Keratinocyte (primary cell): Measurements from ENCODE around the gene RBM8A. TPM values are rescaled to one million over a fixed set of nuclear protein-coding genes. Genes with fewer than 3 reads are reported as not detected.

Experiments
- DNase-seq: peaks from one replicate; pipeline ENCODE4 v3.0.0-alpha.2; 2011; ENCODE audit warnings: low read depth, missing footprints, low spot score
- FAIRE-seq: peaks from 2 replicates; lab custom pipeline; 2011; peaks lifted over from hg19 to GRCh38; lab: Jason Lieb, UNC
- H2AFZ ChIP-seq: 2 replicates; pipeline ENCODE4 v1.6.0; 2012; ENCODE audit warnings: low read length, control low read depth, inconsistent platforms; ENCODE audit not compliant: control insufficient read depth
- H3K27ac ChIP-seq: 2 replicates; pipeline ENCODE4 v1.5.1; 2011; ENCODE audit warnings: low read length; ENCODE audit not compliant: control insufficient read depth, insufficient read depth
- H3K27me3 ChIP-seq: 3 replicates; pipeline ENCODE4 v1.6.0; 2011; ENCODE audit warnings: low read length; ENCODE audit not compliant: control insufficient read depth, insufficient read depth; ENCODE audit errors: extremely low read depth
- H3K36me3 ChIP-seq, 2 experiments: 2 replicates in 1 of 2; 3 replicates in 1 of 2; pipeline ENCODE4 v1.5.1; 2011; ENCODE audit warnings: low read length in 2 of 2, mild to moderate bottlenecking in 1 of 2; ENCODE audit not compliant: control insufficient read depth in 2 of 2, insufficient read depth in 2 of 2; ENCODE audit errors: extremely low read depth in 1 of 2
- H3K4me1 ChIP-seq: 3 replicates; pipeline ENCODE4 v1.5.1; 2011; ENCODE audit warnings: low read length; ENCODE audit not compliant: control insufficient read depth, insufficient read depth; ENCODE audit errors: extremely low read depth
- H3K4me2 ChIP-seq: 3 replicates; pipeline ENCODE4 v1.6.0; 2011; ENCODE audit warnings: low read depth, low read length; ENCODE audit not compliant: control insufficient read depth, insufficient read depth; ENCODE audit errors: extremely low read depth
- H3K4me3 ChIP-seq, 3 experiments: fragments of 200-600 bp in 1 of 3; sonication (generic) in 1 of 3; 2 replicates in 2 of 3; 3 replicates in 1 of 3; pipeline ENCODE4 v1.5.1; 2011 to 2016; ENCODE audit warnings: low read length in 3 of 3, mild to moderate bottlenecking in 3 of 3, control low read depth in 2 of 3, inconsistent platforms in 1 of 3, low read depth in 1 of 3, mixed read lengths in 1 of 3, mixed run types in 1 of 3, moderate library complexity in 1 of 3; ENCODE audit not compliant: control insufficient read depth in 2 of 3, insufficient read depth in 2 of 3; ENCODE audit errors: extremely low read depth in 1 of 3
- H3K79me2 ChIP-seq: 2 replicates; pipeline ENCODE4 v1.6.0; 2012; ENCODE audit warnings: low read length; ENCODE audit not compliant: control insufficient read depth, insufficient read depth
- H3K9ac ChIP-seq: 3 replicates; pipeline ENCODE4 v1.6.0; 2011; ENCODE audit warnings: low read length; ENCODE audit not compliant: control insufficient read depth, insufficient read depth; ENCODE audit errors: extremely low read depth
- H3K9me1 ChIP-seq: 3 replicates; pipeline ENCODE4 v1.6.0; 2011; ENCODE audit warnings: low read length; ENCODE audit not compliant: control insufficient read depth, insufficient read depth; ENCODE audit errors: extremely low read depth
- H3K9me3 ChIP-seq: 2 replicates; pipeline ENCODE4 v1.5.1; 2012; ENCODE audit warnings: low read depth, low read length; ENCODE audit not compliant: control insufficient read depth
- H4K20me1 ChIP-seq: 3 replicates; pipeline ENCODE4 v1.6.0; 2011; ENCODE audit warnings: low read length; ENCODE audit not compliant: control insufficient read depth, insufficient read depth; ENCODE audit errors: extremely low read depth
- EZH2 ChIP-seq: IDR thresholded peaks from one replicate; pipeline ENCODE4 v1.6.1; 2012; ENCODE audit warnings: inconsistent platforms, mild to moderate bottlenecking, low read length, moderate library complexity
- dilution Hi-C: fragments of 300-500 bp; cut with MboI; formaldehyde crosslinking; loops from one replicate; pipeline ENCODE4 v1.7.0; 2020; ENCODE audit warnings: low sequenced_read_pairs; ENCODE audit not compliant: extremely low pct_ligation_motif_present
- polyA plus RNA-seq, 5 experiments: library from polyadenylated mRNA; depleted of rRNA in 3 of 5; stranded (reverse) in 3 of 5; stranded (forward) in 1 of 5; unstranded in 1 of 5; fragments of >200 nt; gene quantifications; 1 replicate in 1 of 5; 2 replicates in 3 of 5; 3 replicates in 1 of 5; pipeline versions ENCODE4 v1.2.1 to v1.2.3, GENCODE V29; 2011 to 2012; ENCODE audit warnings: missing spikeins in 2 of 5, low read depth in 1 of 5, low replicate concordance in 1 of 5
- TF ChIP-seq, protein P1 (sequence below), 3 experiments: IDR thresholded peaks in 1 of 3; conservative IDR thresholded peaks in 1 of 3; optimal IDR thresholded peaks in 1 of 3; 2 replicates in 2 of 3; 3 replicates in 1 of 3; pipeline versions ENCODE3 to v1.5.1; 2011; ENCODE audit warnings: low read length in 3 of 3, mild to moderate bottlenecking in 3 of 3, moderate library complexity in 2 of 3, control low read depth in 1 of 3, inconsistent platforms in 1 of 3; ENCODE audit not compliant: insufficient read depth in 2 of 3; ENCODE audit errors: extremely low read depth in 1 of 3

RBM8A gene
- polyA plus RNA-seq, 1 donor (not counting 4 experiments of a cell fraction or from before 2014, with no cell fraction given) = 209 TPM

DNA sequence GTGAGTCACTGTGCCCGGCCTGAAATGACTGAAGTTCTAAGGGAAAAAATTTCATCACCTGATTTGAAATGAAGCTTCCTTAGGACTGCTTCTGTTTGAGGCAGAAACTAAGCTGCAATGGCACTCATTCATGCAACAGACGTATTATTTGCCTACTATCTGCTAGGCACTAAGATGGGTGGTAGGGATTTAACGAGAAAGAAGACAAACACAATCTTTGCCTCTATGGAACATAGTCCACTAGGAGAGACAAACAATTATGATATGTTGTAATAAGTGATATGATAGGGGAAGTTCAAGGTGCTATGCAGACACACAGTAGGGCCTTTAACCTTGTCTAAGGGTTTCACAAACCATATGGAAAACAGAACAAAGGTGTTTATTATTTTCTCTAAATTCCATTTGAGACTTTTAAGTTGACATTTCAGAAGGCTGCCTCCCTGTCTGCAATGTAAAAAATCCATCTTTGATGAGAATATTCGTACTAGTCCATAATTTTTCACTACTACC is 19.2 kb upstream of the RBM8A start:
- dilution Hi-C loops = no loop called here
- Histone ChIP-seq H3K79me2 (no peaks in the 10 kb centered on the region), H3K9ac (no peak overlapping the region), H3K4me1 (no peaks in the 10 kb centered on the region), H2AFZ (no peak overlapping the region), H3K4me3 (no peak overlapping the region), H4K20me1 (no peaks in the 10 kb centered on the region), H3K4me2 (no peak overlapping the region), H3K9me1 (no peaks in the 10 kb centered on the region), H3K9me3 (no peaks in the 10 kb centered on the region), H3K36me3 (no peaks in the 10 kb centered on the region), H3K27ac (no peak overlapping the region), H3K27me3 (no peaks in the 10 kb centered on the region)
- FAIRE-seq (no peak), DNase-seq (no peak)
- TF ChIP-seq, protein P1, sequence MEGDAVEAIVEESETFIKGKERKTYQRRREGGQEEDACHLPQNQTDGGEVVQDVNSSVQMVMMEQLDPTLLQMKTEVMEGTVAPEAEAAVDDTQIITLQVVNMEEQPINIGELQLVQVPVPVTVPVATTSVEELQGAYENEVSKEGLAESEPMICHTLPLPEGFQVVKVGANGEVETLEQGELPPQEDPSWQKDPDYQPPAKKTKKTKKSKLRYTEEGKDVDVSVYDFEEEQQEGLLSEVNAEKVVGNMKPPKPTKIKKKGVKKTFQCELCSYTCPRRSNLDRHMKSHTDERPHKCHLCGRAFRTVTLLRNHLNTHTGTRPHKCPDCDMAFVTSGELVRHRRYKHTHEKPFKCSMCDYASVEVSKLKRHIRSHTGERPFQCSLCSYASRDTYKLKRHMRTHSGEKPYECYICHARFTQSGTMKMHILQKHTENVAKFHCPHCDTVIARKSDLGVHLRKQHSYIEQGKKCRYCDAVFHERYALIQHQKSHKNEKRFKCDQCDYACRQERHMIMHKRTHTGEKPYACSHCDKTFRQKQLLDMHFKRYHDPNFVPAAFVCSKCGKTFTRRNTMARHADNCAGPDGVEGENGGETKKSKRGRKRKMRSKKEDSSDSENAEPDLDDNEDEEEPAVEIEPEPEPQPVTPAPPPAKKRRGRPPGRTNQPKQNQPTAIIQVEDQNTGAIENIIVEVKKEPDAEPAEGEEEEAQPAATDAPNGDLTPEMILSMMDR (optimal IDR thresholded peaks at IDR 0.05 in 1 of 3, IDR thresholded peaks at IDR 0.05 in 1 of 3, conservative IDR thresholded peaks at IDR 0.05 in 1 of 3; ENCODE audit: extremely low read depth in 1 of 3, insufficient read depth in 2 of 3, low read length in 3 of 3) = no peak
- TF ChIP-seq EZH2 = no peak

DNA sequence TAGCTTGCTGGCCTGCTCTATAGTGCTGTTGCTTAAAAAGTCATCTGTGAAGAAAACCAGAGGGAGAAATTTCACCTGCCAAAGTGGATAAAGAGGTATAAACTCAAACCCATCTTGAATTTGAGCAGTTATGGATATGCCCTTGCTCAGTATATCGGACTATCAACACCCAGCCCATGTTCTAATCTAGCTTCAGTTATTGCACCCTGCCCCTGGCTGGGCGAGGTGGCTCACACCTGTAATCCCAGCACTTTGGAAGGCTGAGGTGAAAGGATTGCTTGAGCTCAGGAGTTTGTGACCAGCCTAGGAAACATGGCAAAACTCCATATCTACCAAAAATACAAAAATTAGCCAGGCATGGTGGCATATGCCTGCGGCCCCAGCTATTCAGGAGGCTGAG is 17.2 kb upstream of the RBM8A start:
- H3K27ac ChIP-seq = no peak overlapping the region
- DNase-seq (no peak), FAIRE-seq (no peak)
- H4K20me1 ChIP-seq = no peaks in the 10 kb centered on the region
- dilution Hi-C loops = no loop called here
- H3K4me2 ChIP-seq = no peak overlapping the region
- TF ChIP-seq EZH2 = no peak
- TF ChIP-seq, protein P1 (optimal IDR thresholded peaks at IDR 0.05 in 1 of 3, IDR thresholded peaks at IDR 0.05 in 1 of 3, conservative IDR thresholded peaks at IDR 0.05 in 1 of 3; ENCODE audit: extremely low read depth in 1 of 3, insufficient read depth in 2 of 3, low read length in 3 of 3) = no peak
- H3K27me3 ChIP-seq = no peaks in the 10 kb centered on the region
- H3K9me3 ChIP-seq = no peaks in the 10 kb centered on the region
- H2AFZ ChIP-seq = no peak overlapping the region
- H3K4me1 ChIP-seq = no peaks in the 10 kb centered on the region
- H3K9me1 ChIP-seq = no peaks in the 10 kb centered on the region
- no peaks in the 10 kb centered on the region for H3K36me3 ChIP-seq
- no peak overlapping the region for H3K4me3 ChIP-seq
- H3K9ac ChIP-seq = no peak overlapping the region
- no peaks in the 10 kb centered on the region for H3K79me2 ChIP-seq
